GM12878 (cell line): ENCODE measurements around the gene SH3GL2. TPM values are rescaled to one million over a fixed set of nuclear protein-coding genes. Genes with fewer than 3 reads are reported as not detected.

Source experiments
- ATAC-seq: fragments of 200-7000 bp; cut with Tn5 transposase; 3 replicates; pipeline ENCODE4 v1.9.1; 2020; ENCODE audit warnings: mild to moderate bottlenecking, moderate library complexity
- BruUV-seq: library from RNA; stranded (reverse); fragments of 400-500 nt; replicated peaks from 2 replicates; lab custom pipeline; 2021; lab: Mats Ljungman, UMichigan
- CTCF ChIA-PET: fragments of 300-600 bp; sonication (Branson Sonifier 250); formaldehyde crosslinking; extraction: SDS; loops from one replicate; lab custom pipeline; 2021; ENCODE audit warnings: inconsistent platforms; lab: Yijun Ruan, JAX
- POLR2A ChIA-PET: fragments of 350-600 bp; formaldehyde crosslinking; extraction: SDS; loops from one replicate; lab custom pipeline; 2021; ENCODE audit warnings: inconsistent platforms; lab: Charles Lee
- RAD21 ChIA-PET: fragments of 300-600 bp; sonication (Branson Sonifier 250); formaldehyde crosslinking; loops from one replicate; lab custom pipeline; 2023; ENCODE audit warnings: antibody characterized with exemption; ENCODE audit not compliant: unreplicated experiment; lab: Charles Lee
- SMC1A ChIA-PET: fragments of 300-600 bp; sonication (Branson Sonifier 250); formaldehyde crosslinking; loops from one replicate; lab custom pipeline; 2023; ENCODE audit not compliant: unreplicated experiment, uncharacterized antibody; lab: Charles Lee
- DNase-seq: peaks from one replicate; pipeline ENCODE4 v3.0.0-alpha.2; 2011; ENCODE audit warnings: low read depth, low spot score
- FAIRE-seq: peaks from 3 replicates; lab custom pipeline; 2011; peaks lifted over from hg19 to GRCh38; lab: Jason Lieb, UNC
- H2AFZ ChIP-seq: 2 replicates; pipeline ENCODE4 v1.6.0; 2011; ENCODE audit warnings: low read depth, low read length, control low read depth; ENCODE audit not compliant: control insufficient read depth
- H3K27ac ChIP-seq: 2 replicates; pipeline ENCODE4 v1.5.1; 2011; ENCODE audit warnings: control low read depth; ENCODE audit not compliant: control insufficient read depth, insufficient read depth
- H3K27me3 ChIP-seq, 2 experiments: replicated peaks in 1 of 2; 2 replicates each; pipeline versions ENCODE4 v1.6.0 to v1.6.1; 2011; ENCODE audit warnings: low read length in 1 of 2; ENCODE audit not compliant: control insufficient read depth in 2 of 2, insufficient read depth in 2 of 2
- H3K36me3 ChIP-seq, 2 experiments: 2 replicates each; pipeline ENCODE4 v1.5.1; 2011; ENCODE audit warnings: low read length in 1 of 2; ENCODE audit not compliant: control insufficient read depth in 2 of 2, insufficient read depth in 2 of 2
- H3K4me1 ChIP-seq: 2 replicates; pipeline ENCODE4 v1.6.1; 2011; ENCODE audit warnings: mild to moderate bottlenecking, low read length, moderate library complexity, mixed read lengths; ENCODE audit not compliant: control insufficient read depth, insufficient read depth
- H3K4me2 ChIP-seq: 2 replicates; pipeline ENCODE4 v1.6.0; 2011; ENCODE audit warnings: control low read depth; ENCODE audit not compliant: control insufficient read depth, insufficient read depth
- H3K4me3 ChIP-seq: fragments of 200-600 bp; sonication (generic); 2 replicates; pipeline ENCODE4 v1.5.1; 2016
- H3K79me2 ChIP-seq: 2 replicates; pipeline ENCODE4 v1.6.0; 2011; ENCODE audit warnings: low read length; ENCODE audit not compliant: control insufficient read depth, insufficient read depth
- H3K9ac ChIP-seq: 2 replicates; pipeline ENCODE4 v1.8.0; 2011; ENCODE audit warnings: low read length, control low read depth, mixed read lengths; ENCODE audit not compliant: control insufficient read depth, insufficient read depth
- H3K9me3 ChIP-seq: replicated peaks from 3 replicates; pipeline ENCODE4 v1.5.1; 2011; ENCODE audit warnings: mild to moderate bottlenecking, low read length; ENCODE audit not compliant: control insufficient read depth, insufficient read depth
- H4K20me1 ChIP-seq: 2 replicates; pipeline ENCODE4 v1.6.0; 2011; ENCODE audit not compliant: control insufficient read depth, insufficient read depth
- IKZF1 ChIP-seq: fragments of 450-650 bp; conservative IDR thresholded peaks from 2 replicates; pipeline ENCODE4 v1.6.1; 2017; ENCODE audit warnings: antibody characterized with exemption, mild to moderate bottlenecking
- POU2F2 ChIP-seq: IDR thresholded peaks from 3 replicates; pipeline ENCODE4 v1.6.1; 2011; ENCODE audit warnings: low read depth, mild to moderate bottlenecking, low read length, borderline replicate concordance
- YY1 ChIP-seq: IDR thresholded peaks from 2 replicates; pipeline ENCODE4 v1.6.1; 2011; ENCODE audit warnings: low read depth, mild to moderate bottlenecking, low read length
- WGBS: methylation state at CpG from one replicate; pipeline ENCODE4 v1.1.6; 2016; ENCODE audit warnings: low lambda C conversion rate; ENCODE audit not compliant: insufficient replicate concordance, insufficient coverage; ENCODE audit errors: missing lambda C conversion rate; 5-methylcytosine and 5-hydroxymethylcytosine counted together
- in situ Hi-C: fragments of 300-500 bp; cut with MboI; formaldehyde crosslinking; loops from 9 replicates; pipeline ENCODE4 v1.14.3; 2018; ENCODE audit warnings: mixed read lengths
- intact Hi-C: fragments of 100-400 bp; cut with micrococcal nuclease; formaldehyde crosslinking; loops from one replicate; pipeline ENCODE4 v1.14.2; 2022; ENCODE audit not compliant: unreplicated experiment
- polyA plus RNA-seq, 11 experiments: library from polyadenylated mRNA; depleted of rRNA in 4 of 11; unstranded in 6 of 11; stranded (reverse) in 5 of 11; fragments of >200 nt; fragmentation: Nextera tagmentation in 4 of 11; fragmentation: Illumina TruSeq in 1 of 11; extraction: Ambion mirVana in 4 of 11; extraction: Trizol in 1 of 11; gene quantifications; 1 replicate in 1 of 11; 2 replicates in 10 of 11; pipeline versions ENCODE4 v1.2.1 to v1.2.3, GENCODE V29; 2011 to 2016; ENCODE audit warnings: inconsistent platforms in 2 of 11, missing spikeins in 2 of 11, low read depth in 1 of 11
- total RNA-seq, 4 experiments: library from RNA; depleted of rRNA in 3 of 4; stranded (reverse); fragments of >200 nt in 3 of 4; fragmentation: Illumina TruSeq in 1 of 4; extraction: Trizol in 1 of 4; gene quantifications; 2 replicates each; pipeline versions ENCODE4 v1.2.1 to v1.2.3, GENCODE V29; 2013 to 2021
- TF ChIP-seq, protein P1 (sequence below), 3 experiments: IDR thresholded peaks in 2 of 3; conservative IDR thresholded peaks in 1 of 3; 2 replicates each; pipeline ENCODE4 v1.5.1; 2011; ENCODE audit warnings: low read depth in 3 of 3, low read length in 3 of 3, mild to moderate bottlenecking in 3 of 3, control low read depth in 2 of 3, moderate library complexity in 2 of 3, inconsistent platforms in 1 of 3, mixed read lengths in 1 of 3; ENCODE audit not compliant: control insufficient read depth in 2 of 3, insufficient read depth in 1 of 3; ENCODE audit errors: extremely low read depth in 1 of 3
- TF ChIP-seq, protein P2 (sequence below): IDR thresholded peaks from 2 replicates; pipeline ENCODE4 v1.6.1; 2011; ENCODE audit warnings: low read depth, low read length, improper control_type of control experiment, borderline replicate concordance
- TF ChIP-seq, protein P3 (sequence below): IDR thresholded peaks from 2 replicates; pipeline ENCODE4 v1.6.1; 2012; ENCODE audit warnings: improper control_type of control experiment, low read depth, low read length; ENCODE audit not compliant: insufficient replicate concordance

The SH3GL2 gene
- total and polyA plus RNA-seq, 10 of the 15 experiments (the other 5 are each of a cell fraction or from before 2014, with no cell fraction given) = not detected

- TF ChIP-seq POU2F2 (no peak), YY1 (no peak), IKZF1 (no peak)
- TF ChIP-seq, protein P1, sequence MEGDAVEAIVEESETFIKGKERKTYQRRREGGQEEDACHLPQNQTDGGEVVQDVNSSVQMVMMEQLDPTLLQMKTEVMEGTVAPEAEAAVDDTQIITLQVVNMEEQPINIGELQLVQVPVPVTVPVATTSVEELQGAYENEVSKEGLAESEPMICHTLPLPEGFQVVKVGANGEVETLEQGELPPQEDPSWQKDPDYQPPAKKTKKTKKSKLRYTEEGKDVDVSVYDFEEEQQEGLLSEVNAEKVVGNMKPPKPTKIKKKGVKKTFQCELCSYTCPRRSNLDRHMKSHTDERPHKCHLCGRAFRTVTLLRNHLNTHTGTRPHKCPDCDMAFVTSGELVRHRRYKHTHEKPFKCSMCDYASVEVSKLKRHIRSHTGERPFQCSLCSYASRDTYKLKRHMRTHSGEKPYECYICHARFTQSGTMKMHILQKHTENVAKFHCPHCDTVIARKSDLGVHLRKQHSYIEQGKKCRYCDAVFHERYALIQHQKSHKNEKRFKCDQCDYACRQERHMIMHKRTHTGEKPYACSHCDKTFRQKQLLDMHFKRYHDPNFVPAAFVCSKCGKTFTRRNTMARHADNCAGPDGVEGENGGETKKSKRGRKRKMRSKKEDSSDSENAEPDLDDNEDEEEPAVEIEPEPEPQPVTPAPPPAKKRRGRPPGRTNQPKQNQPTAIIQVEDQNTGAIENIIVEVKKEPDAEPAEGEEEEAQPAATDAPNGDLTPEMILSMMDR (IDR thresholded peaks at IDR 0.05 in 2 of 3, conservative IDR thresholded peaks at IDR 0.05 in 1 of 3; ENCODE audit: control insufficient read depth in 2 of 3, extremely low read depth in 1 of 3, insufficient read depth in 1 of 3, low read depth in 3 of 3, low read length in 3 of 3) = no peak
- TF ChIP-seq, protein P2, sequence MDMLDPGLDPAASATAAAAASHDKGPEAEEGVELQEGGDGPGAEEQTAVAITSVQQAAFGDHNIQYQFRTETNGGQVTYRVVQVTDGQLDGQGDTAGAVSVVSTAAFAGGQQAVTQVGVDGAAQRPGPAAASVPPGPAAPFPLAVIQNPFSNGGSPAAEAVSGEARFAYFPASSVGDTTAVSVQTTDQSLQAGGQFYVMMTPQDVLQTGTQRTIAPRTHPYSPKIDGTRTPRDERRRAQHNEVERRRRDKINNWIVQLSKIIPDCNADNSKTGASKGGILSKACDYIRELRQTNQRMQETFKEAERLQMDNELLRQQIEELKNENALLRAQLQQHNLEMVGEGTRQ = no peak
- TF ChIP-seq, all 136 proteins: peak for 0
Observed at GRCh38 chr9:17656889-17657288, 78.0 kb downstream of the SH3GL2 start (continued).

- H2AFZ ChIP-seq = no peak overlapping the region
- H4K20me1 ChIP-seq = no peaks in the 10 kb centered on the region
- in situ Hi-C loops = no loop called here
- TF ChIP-seq, protein P3, sequence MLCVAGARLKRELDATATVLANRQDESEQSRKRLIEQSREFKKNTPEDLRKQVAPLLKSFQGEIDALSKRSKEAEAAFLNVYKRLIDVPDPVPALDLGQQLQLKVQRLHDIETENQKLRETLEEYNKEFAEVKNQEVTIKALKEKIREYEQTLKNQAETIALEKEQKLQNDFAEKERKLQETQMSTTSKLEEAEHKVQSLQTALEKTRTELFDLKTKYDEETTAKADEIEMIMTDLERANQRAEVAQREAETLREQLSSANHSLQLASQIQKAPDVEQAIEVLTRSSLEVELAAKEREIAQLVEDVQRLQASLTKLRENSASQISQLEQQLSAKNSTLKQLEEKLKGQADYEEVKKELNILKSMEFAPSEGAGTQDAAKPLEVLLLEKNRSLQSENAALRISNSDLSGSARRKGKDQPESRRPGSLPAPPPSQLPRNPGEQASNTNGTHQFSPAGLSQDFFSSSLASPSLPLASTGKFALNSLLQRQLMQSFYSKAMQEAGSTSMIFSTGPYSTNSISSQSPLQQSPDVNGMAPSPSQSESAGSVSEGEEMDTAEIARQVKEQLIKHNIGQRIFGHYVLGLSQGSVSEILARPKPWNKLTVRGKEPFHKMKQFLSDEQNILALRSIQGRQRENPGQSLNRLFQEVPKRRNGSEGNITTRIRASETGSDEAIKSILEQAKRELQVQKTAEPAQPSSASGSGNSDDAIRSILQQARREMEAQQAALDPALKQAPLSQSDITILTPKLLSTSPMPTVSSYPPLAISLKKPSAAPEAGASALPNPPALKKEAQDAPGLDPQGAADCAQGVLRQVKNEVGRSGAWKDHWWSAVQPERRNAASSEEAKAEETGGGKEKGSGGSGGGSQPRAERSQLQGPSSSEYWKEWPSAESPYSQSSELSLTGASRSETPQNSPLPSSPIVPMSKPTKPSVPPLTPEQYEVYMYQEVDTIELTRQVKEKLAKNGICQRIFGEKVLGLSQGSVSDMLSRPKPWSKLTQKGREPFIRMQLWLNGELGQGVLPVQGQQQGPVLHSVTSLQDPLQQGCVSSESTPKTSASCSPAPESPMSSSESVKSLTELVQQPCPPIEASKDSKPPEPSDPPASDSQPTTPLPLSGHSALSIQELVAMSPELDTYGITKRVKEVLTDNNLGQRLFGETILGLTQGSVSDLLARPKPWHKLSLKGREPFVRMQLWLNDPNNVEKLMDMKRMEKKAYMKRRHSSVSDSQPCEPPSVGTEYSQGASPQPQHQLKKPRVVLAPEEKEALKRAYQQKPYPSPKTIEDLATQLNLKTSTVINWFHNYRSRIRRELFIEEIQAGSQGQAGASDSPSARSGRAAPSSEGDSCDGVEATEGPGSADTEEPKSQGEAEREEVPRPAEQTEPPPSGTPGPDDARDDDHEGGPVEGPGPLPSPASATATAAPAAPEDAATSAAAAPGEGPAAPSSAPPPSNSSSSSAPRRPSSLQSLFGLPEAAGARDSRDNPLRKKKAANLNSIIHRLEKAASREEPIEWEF = no peak
- ChIA-PET POLR2A (no interaction called here), RAD21 (no interaction called here), CTCF (no interaction called here), SMC1A (interaction anchor here (1.5 kb wide), 1 partner anchor 31 kb away, joined by 3 read pairs; no protein-coding TSS in a partner anchor)
- no peak overlapping the region for H3K27ac ChIP-seq
- BruUV-seq = no TSS peak
- H3K4me3 ChIP-seq = no peak overlapping the region
- H3K36me3 ChIP-seq = no peaks in the 10 kb centered on the region
- 0% methylated on average over 2 of the region's 2 CpGs for WGBS
- no peaks in the 10 kb centered on the region for H3K27me3 ChIP-seq
- no peak overlapping the region for H3K9ac ChIP-seq
- no peaks in the 10 kb centered on the region for H3K79me2 ChIP-seq
- ATAC-seq (no peak), DNase-seq (no peak), FAIRE-seq (no peak)
- H3K9me3 ChIP-seq = no peaks in the 10 kb centered on the region
- intact Hi-C loops = no loop called here
- no peak overlapping the region for H3K4me2 ChIP-seq
- H3K4me1 ChIP-seq = no peaks in the 10 kb centered on the region
Observed at GRCh38 chr9:17658237-17658636, 79.4 kb downstream of the SH3GL2 start.
